IPS-20b (cell line): ENCODE results near the gene HOXB8.

ENCODE experiments used
- H3K27ac ChIP-seq: one replicate; pipeline ENCODE4 v1.5.1; 2013; ENCODE audit warnings: low read length
- H3K27me3 ChIP-seq: 2 replicates; pipeline ENCODE4 v1.6.1; 2013; ENCODE audit warnings: mild to moderate bottlenecking, low read length, inconsistent platforms; ENCODE audit not compliant: insufficient read depth
- H3K36me3 ChIP-seq: 2 replicates; pipeline ENCODE4 v1.6.1; 2013; ENCODE audit warnings: low read depth, mild to moderate bottlenecking, inconsistent platforms, low read length, moderate library complexity; ENCODE audit not compliant: insufficient read depth
- H3K4me1 ChIP-seq: 2 replicates; pipeline ENCODE4 v1.6.1; 2013; ENCODE audit warnings: mild to moderate bottlenecking, control low read depth, inconsistent platforms, low read length, moderate library complexity; ENCODE audit not compliant: insufficient read depth
- H3K4me3 ChIP-seq: 2 replicates; pipeline ENCODE4 v1.5.1; 2013; ENCODE audit warnings: mild to moderate bottlenecking, low read length, inconsistent platforms
- H3K9ac ChIP-seq: 2 replicates; pipeline ENCODE4 v1.6.1; 2013; ENCODE audit warnings: low read depth, mild to moderate bottlenecking, inconsistent platforms, low read length, moderate library complexity
- H3K9me3 ChIP-seq: 2 replicates; pipeline ENCODE4 v1.6.1; 2013; ENCODE audit warnings: mild to moderate bottlenecking, low read depth, low read length, inconsistent platforms; ENCODE audit not compliant: insufficient read depth

The HOXB8 gene

GRCh38 chr17:48588528-48588927 is 26.6 kb downstream of the HOXB8 start:
- no peak overlapping the region for H3K4me3 ChIP-seq
- H3K9ac ChIP-seq = no peak overlapping the region
- no peaks in the 10 kb centered on the region for H3K36me3 ChIP-seq
- no peak overlapping the region for H3K27ac ChIP-seq
- peaks cover 100% of the 10 kb centered on the region for H3K27me3 ChIP-seq
- peaks cover 3% of the 10 kb centered on the region; the same call in 1 of the 2 replicates for H3K9me3 ChIP-seq
- H3K4me1 ChIP-seq = no peaks in the 10 kb centered on the region

- Histone ChIP-seq H3K9me3 (peaks cover 3% of the 10 kb centered on the region; the same call in 1 of the 2 replicates), H3K27me3 (peaks cover 100% of the 10 kb centered on the region), H3K4me3 (no peak overlapping the region), H3K36me3 (no peaks in the 10 kb centered on the region), H3K27ac (no peak overlapping the region), H3K9ac (no peak overlapping the region), H3K4me1 (no peaks in the 10 kb centered on the region)
These were observed 27.0 kb downstream of the HOXB8 start for GRCh38 chr17:48588074-48588415.

GRCh38 chr17:48587276-48588073 is 27.6 kb downstream of the HOXB8 start:
- H3K9ac ChIP-seq = no peak overlapping the region

GRCh38 chr17:48586355-48587258 is 28.5 kb downstream of the HOXB8 start:
- Histone ChIP-seq H3K9ac (no peak overlapping the region), H3K27ac (no peak overlapping the region), H3K27me3 (peaks cover 100% of the 10 kb centered on the region), H3K9me3 (peaks cover 7% of the 10 kb centered on the region; the same call in 1 of the 2 replicates), H3K4me3 (no peak overlapping the region), H3K36me3 (no peaks in the 10 kb centered on the region), H3K4me1 (no peaks in the 10 kb centered on the region)

More at GRCh38 chr17:48587276-48588073, 27.6 kb downstream of the HOXB8 start:
- Histone ChIP-seq H3K9me3 (peaks cover 5% of the 10 kb centered on the region; the same call in 1 of the 2 replicates), H3K27me3 (peaks cover 100% of the 10 kb centered on the region), H3K4me3 (no peak overlapping the region), H3K27ac (no peak overlapping the region), H3K4me1 (no peaks in the 10 kb centered on the region), H3K36me3 (no peaks in the 10 kb centered on the region)

- H3K9me3 ChIP-seq = peaks cover 7% of the 10 kb centered on the region; the same call in 1 of the 2 replicates
- no peak overlapping the region for H3K27ac ChIP-seq
- H3K36me3 ChIP-seq = no peaks in the 10 kb centered on the region
- peaks cover 100% of the 10 kb centered on the region for H3K27me3 ChIP-seq
- H3K9ac ChIP-seq = no peak overlapping the region
- H3K4me3 ChIP-seq = no peak overlapping the region
- no peaks in the 10 kb centered on the region for H3K4me1 ChIP-seq
These were observed 30.8 kb downstream of the HOXB8 start for GRCh38 chr17:48584223-48584741.

GRCh38 chr17:48583708-48584222 is 31.3 kb downstream of the HOXB8 start:
- Histone ChIP-seq H3K9me3 (peaks cover 7% of the 10 kb centered on the region; the same call in 1 of the 2 replicates), H3K27me3 (peaks cover 100% of the 10 kb centered on the region)

GRCh38 chr17:48582750-48583069 is 32.4 kb downstream of the HOXB8 start:
- Histone ChIP-seq H3K27ac (no peak overlapping the region), H3K36me3 (no peaks in the 10 kb centered on the region), H3K4me1 (no peaks in the 10 kb centered on the region), H3K9me3 (peaks cover 7% of the 10 kb centered on the region; the same call in 1 of the 2 replicates), H3K27me3 (peaks cover 100% of the 10 kb centered on the region), H3K9ac (no peak overlapping the region), H3K4me3 (no peak overlapping the region)

More at GRCh38 chr17:48583708-48584222, 31.3 kb downstream of the HOXB8 start:
- H3K9ac ChIP-seq = no peak overlapping the region
- no peak overlapping the region for H3K4me3 ChIP-seq
- no peaks in the 10 kb centered on the region for H3K4me1 ChIP-seq
- no peak overlapping the region for H3K27ac ChIP-seq
- H3K36me3 ChIP-seq = no peaks in the 10 kb centered on the region

- H3K9ac ChIP-seq = no peak overlapping the region
- peaks cover 100% of the 10 kb centered on the region for H3K27me3 ChIP-seq
- peaks cover 4% of the 10 kb centered on the region; the same call in 1 of the 2 replicates for H3K9me3 ChIP-seq
- no peak overlapping the region for H3K4me3 ChIP-seq
- H3K27ac ChIP-seq = no peak overlapping the region
- no peaks in the 10 kb centered on the region for H3K36me3 ChIP-seq
- H3K4me1 ChIP-seq = no peaks in the 10 kb centered on the region
These were observed 35.1 kb downstream of the HOXB8 start for GRCh38 chr17:48579760-48580554.

- peaks cover 100% of the 10 kb centered on the region for H3K27me3 ChIP-seq
- no peaks in the 10 kb centered on the region for H3K4me1 ChIP-seq
- H3K9ac ChIP-seq = no peak overlapping the region
- H3K9me3 ChIP-seq = peaks cover 4% of the 10 kb centered on the region; the same call in 1 of the 2 replicates
- no peaks in the 10 kb centered on the region for H3K36me3 ChIP-seq
- no peak overlapping the region for H3K27ac ChIP-seq
- no peak overlapping the region for H3K4me3 ChIP-seq
These were observed 35.7 kb downstream of the HOXB8 start for GRCh38 chr17:48579471-48579759.

- Histone ChIP-seq H3K27me3 (peaks cover 100% of the 10 kb centered on the region), H3K9me3 (peaks cover 4% of the 10 kb centered on the region; the same call in 1 of the 2 replicates), H3K27ac (no peak overlapping the region), H3K4me1 (no peaks in the 10 kb centered on the region), H3K36me3 (no peaks in the 10 kb centered on the region), H3K4me3 (no peak overlapping the region), H3K9ac (no peak overlapping the region)
These were observed 36.2 kb downstream of the HOXB8 start for GRCh38 chr17:48578616-48579470.
